ENCODE data around the gene MYH9. TPM values are rescaled to one million over a fixed set of nuclear protein-coding genes. Genes with fewer than 3 reads are reported as not detected.

MYH9 gene
- total and polyA plus RNA-seq, 2 experiments from 2014 or later: 58.4 to 233 TPM

DNA sequence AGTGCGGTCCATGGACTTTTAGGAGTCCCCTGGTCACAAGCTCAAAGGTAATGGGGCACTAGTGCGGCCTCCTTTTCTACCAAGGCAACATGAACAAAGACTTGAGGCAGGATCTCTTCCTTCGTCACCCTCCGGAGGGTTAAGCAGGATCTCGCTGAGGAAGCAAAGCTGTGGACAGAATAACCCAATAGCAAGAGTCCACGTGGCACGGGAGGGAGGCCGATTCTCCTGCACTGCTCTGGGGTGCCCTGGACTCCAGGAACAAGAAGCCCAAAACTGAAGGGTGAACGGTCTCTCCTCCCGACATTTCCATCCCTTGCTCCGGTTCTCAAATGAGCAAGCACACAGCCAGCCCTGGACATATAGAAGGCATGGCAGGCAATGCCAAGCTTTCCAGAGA, 20.7 kb downstream of the MYH9 start (continued):
- TF ChIP-seq, protein P1, sequence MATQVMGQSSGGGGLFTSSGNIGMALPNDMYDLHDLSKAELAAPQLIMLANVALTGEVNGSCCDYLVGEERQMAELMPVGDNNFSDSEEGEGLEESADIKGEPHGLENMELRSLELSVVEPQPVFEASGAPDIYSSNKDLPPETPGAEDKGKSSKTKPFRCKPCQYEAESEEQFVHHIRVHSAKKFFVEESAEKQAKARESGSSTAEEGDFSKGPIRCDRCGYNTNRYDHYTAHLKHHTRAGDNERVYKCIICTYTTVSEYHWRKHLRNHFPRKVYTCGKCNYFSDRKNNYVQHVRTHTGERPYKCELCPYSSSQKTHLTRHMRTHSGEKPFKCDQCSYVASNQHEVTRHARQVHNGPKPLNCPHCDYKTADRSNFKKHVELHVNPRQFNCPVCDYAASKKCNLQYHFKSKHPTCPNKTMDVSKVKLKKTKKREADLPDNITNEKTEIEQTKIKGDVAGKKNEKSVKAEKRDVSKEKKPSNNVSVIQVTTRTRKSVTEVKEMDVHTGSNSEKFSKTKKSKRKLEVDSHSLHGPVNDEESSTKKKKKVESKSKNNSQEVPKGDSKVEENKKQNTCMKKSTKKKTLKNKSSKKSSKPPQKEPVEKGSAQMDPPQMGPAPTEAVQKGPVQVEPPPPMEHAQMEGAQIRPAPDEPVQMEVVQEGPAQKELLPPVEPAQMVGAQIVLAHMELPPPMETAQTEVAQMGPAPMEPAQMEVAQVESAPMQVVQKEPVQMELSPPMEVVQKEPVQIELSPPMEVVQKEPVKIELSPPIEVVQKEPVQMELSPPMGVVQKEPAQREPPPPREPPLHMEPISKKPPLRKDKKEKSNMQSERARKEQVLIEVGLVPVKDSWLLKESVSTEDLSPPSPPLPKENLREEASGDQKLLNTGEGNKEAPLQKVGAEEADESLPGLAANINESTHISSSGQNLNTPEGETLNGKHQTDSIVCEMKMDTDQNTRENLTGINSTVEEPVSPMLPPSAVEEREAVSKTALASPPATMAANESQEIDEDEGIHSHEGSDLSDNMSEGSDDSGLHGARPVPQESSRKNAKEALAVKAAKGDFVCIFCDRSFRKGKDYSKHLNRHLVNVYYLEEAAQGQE (IDR thresholded peaks at IDR 0.05; ENCODE audit: unreplicated experiment): no peak
- no peak for TF ChIP-seq NANOG (IDR thresholded peaks at IDR 0.05; ENCODE audit: borderline replicate concordance)

DNA sequence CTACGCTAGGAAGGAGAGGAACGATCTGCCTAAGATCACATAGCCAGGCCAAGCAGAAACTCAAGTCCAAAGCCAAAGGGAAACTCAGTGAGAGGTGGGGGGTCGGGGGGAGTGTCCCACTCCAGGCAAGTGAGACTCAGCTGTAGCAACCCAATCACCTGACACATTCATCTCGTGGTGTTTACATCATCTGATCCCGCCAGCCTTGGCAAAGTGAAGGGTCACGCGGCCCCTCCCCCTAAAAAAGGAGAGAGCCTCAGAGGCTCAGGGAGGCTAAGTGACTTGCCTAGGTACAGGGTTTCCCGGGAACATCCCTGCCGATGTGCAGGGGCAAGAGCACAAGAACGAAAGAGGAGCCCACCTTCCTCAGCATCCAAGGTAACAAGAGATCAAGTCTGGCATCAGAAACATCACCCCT, 21.5 kb downstream of the MYH9 start:
- Mint-ChIP-seq H3K4me3 (peak overlapping the region; percentile 50), H3K4me1 (peaks cover 90% of the 10 kb centered on the region), H3K9me3 (no peaks in the 10 kb centered on the region), H3K36me3 (ENCODE audit: low read depth) (peaks cover 10% of the 10 kb centered on the region), H3K27me3 (ENCODE audit: insufficient read depth, low read depth, poor library complexity) (peaks cover 25% of the 10 kb centered on the region), H3K27ac (peak overlapping the region; percentile 95)
- TF ChIP-seq EZH2 (IDR thresholded peaks at IDR 0.05; ENCODE audit: low read depth, unreplicated experiment): no peak
- TF ChIP-seq POLR2AphosphoS5 (IDR thresholded peaks at IDR 0.05; ENCODE audit: low read depth): no peak
- no peak for TF ChIP-seq STAT1 (IDR thresholded peaks at IDR 0.05; ENCODE audit: unreplicated experiment)
- TF ChIP-seq NANOG (IDR thresholded peaks at IDR 0.05; ENCODE audit: borderline replicate concordance): no peak
- TF ChIP-seq, protein P2, sequence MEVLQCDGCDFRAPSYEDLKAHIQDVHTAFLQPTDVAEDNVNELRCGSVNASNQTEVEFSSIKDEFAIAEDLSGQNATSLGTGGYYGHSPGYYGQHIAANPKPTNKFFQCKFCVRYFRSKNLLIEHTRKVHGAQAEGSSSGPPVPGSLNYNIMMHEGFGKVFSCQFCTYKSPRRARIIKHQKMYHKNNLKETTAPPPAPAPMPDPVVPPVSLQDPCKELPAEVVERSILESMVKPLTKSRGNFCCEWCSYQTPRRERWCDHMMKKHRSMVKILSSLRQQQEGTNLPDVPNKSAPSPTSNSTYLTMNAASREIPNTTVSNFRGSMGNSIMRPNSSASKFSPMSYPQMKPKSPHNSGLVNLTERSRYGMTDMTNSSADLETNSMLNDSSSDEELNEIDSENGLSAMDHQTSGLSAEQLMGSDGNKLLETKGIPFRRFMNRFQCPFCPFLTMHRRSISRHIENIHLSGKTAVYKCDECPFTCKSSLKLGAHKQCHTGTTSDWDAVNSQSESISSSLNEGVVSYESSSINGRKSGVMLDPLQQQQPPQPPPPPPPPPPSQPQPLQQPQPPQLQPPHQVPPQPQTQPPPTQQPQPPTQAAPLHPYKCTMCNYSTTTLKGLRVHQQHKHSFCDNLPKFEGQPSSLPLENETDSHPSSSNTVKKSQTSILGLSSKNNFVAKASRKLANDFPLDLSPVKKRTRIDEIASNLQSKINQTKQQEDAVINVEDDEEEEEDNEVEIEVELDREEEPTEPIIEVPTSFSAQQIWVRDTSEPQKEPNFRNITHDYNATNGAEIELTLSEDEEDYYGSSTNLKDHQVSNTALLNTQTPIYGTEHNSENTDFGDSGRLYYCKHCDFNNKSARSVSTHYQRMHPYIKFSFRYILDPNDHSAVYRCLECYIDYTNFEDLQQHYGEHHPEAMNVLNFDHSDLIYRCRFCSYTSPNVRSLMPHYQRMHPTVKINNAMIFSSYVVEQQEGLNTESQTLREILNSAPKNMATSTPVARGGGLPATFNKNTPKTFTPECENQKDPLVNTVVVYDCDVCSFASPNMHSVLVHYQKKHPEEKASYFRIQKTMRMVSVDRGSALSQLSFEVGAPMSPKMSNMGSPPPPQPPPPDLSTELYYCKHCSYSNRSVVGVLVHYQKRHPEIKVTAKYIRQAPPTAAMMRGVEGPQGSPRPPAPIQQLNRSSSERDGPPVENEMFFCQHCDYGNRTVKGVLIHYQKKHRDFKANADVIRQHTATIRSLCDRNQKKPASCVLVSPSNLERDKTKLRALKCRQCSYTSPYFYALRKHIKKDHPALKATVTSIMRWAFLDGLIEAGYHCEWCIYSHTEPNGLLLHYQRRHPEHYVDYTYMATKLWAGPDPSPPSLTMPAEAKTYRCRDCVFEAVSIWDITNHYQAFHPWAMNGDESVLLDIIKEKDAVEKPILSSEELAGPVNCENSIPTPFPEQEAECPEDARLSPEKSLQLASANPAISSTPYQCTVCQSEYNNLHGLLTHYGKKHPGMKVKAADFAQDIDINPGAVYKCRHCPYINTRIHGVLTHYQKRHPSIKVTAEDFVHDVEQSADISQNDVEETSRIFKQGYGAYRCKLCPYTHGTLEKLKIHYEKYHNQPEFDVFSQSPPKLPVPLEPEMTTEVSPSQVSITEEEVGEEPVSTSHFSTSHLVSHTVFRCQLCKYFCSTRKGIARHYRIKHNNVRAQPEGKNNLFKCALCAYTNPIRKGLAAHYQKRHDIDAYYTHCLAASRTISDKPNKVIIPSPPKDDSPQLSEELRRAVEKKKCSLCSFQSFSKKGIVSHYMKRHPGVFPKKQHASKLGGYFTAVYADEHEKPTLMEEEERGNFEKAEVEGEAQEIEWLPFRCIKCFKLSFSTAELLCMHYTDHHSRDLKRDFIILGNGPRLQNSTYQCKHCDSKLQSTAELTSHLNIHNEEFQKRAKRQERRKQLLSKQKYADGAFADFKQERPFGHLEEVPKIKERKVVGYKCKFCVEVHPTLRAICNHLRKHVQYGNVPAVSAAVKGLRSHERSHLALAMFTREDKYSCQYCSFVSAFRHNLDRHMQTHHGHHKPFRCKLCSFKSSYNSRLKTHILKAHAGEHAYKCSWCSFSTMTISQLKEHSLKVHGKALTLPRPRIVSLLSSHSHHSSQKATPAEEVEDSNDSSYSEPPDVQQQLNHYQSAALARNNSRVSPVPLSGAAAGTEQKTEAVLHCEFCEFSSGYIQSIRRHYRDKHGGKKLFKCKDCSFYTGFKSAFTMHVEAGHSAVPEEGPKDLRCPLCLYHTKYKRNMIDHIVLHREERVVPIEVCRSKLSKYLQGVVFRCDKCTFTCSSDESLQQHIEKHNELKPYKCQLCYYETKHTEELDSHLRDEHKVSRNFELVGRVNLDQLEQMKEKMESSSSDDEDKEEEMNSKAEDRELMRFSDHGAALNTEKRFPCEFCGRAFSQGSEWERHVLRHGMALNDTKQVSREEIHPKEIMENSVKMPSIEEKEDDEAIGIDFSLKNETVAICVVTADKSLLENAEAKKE (CRISPR knock-in tag; IDR thresholded peaks at IDR 0.05): no peak
- TF ChIP-seq, protein P3, sequence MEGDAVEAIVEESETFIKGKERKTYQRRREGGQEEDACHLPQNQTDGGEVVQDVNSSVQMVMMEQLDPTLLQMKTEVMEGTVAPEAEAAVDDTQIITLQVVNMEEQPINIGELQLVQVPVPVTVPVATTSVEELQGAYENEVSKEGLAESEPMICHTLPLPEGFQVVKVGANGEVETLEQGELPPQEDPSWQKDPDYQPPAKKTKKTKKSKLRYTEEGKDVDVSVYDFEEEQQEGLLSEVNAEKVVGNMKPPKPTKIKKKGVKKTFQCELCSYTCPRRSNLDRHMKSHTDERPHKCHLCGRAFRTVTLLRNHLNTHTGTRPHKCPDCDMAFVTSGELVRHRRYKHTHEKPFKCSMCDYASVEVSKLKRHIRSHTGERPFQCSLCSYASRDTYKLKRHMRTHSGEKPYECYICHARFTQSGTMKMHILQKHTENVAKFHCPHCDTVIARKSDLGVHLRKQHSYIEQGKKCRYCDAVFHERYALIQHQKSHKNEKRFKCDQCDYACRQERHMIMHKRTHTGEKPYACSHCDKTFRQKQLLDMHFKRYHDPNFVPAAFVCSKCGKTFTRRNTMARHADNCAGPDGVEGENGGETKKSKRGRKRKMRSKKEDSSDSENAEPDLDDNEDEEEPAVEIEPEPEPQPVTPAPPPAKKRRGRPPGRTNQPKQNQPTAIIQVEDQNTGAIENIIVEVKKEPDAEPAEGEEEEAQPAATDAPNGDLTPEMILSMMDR (conservative IDR thresholded peaks at IDR 0.05; ENCODE audit: low read depth in 2 of 2): no peak
- no peak for TF ChIP-seq ZNF114 (CRISPR knock-in tag; IDR thresholded peaks at IDR 0.05)
- TF ChIP-seq JUNB (IDR thresholded peaks at IDR 0.05; ENCODE audit: unreplicated experiment): no peak
- TF ChIP-seq, protein P4, sequence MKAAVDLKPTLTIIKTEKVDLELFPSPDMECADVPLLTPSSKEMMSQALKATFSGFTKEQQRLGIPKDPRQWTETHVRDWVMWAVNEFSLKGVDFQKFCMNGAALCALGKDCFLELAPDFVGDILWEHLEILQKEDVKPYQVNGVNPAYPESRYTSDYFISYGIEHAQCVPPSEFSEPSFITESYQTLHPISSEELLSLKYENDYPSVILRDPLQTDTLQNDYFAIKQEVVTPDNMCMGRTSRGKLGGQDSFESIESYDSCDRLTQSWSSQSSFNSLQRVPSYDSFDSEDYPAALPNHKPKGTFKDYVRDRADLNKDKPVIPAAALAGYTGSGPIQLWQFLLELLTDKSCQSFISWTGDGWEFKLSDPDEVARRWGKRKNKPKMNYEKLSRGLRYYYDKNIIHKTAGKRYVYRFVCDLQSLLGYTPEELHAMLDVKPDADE (IDR thresholded peaks at IDR 0.05): no peak
- no peak for TF ChIP-seq CREB1 (CRISPR knock-in tag; IDR thresholded peaks at IDR 0.05; ENCODE audit: low read depth)
- Histone ChIP-seq H3K4me2 (peak overlapping the region; percentile 68), H4K20me1 (replicated peaks; ENCODE audit: insufficient read depth) (peaks cover 29% of the 10 kb centered on the region), H3K27ac (ENCODE audit: low read depth) (peak overlapping the region; percentile 99), H2AFZ (no peak overlapping the region), H3K27me3 (ENCODE audit: insufficient read depth) (no peaks in the 10 kb centered on the region), H3K79me2 (replicated peaks; ENCODE audit: insufficient read depth) (peaks cover 95% of the 10 kb centered on the region), H3K4me1 (ENCODE audit: insufficient read depth) (peaks cover 94% of the 10 kb centered on the region), H3K9me2 (ENCODE audit: insufficient read depth) (no peaks in the 10 kb centered on the region), H3F3A (replicated peaks; ENCODE audit: low read depth) (peaks cover 26% of the 10 kb centered on the region), H3K4me3 (no peak overlapping the region), H3K36me3 (ENCODE audit: insufficient read depth) (no peaks in the 10 kb centered on the region)
- no peak for DNase-seq (ENCODE audit: low spot score)
- ATAC-seq: no peak
